Measurements from ENCODE around the gene CNN2.

CNN2 gene

DNA sequence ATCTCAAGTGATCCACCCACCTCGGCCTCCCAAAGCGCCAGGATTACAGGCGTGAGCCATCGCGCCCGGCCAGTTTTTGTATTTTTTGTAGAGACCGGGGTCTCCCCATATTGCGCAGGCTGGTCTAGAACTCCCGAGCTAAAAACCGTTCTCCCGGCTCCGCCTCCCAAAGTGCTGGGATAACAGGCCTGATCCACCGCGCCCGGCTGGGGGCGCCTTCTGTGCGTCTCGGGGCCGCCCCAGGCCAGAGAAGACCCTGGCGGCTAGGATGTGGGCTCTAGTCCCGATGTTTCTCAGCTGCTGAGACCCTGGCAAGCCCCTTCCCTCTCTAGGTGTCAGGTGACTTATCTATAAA, 44.1 kb downstream of the CNN2 start:
- no peak for TF ChIP-seq GATA1 (IDR thresholded peaks at IDR 0.05; ENCODE audit: low read depth, low read length)
- no peak for TF ChIP-seq POLR2A (IDR thresholded peaks at IDR 0.05; ENCODE audit: low read length)
- DNase-seq: no peak

DNA sequence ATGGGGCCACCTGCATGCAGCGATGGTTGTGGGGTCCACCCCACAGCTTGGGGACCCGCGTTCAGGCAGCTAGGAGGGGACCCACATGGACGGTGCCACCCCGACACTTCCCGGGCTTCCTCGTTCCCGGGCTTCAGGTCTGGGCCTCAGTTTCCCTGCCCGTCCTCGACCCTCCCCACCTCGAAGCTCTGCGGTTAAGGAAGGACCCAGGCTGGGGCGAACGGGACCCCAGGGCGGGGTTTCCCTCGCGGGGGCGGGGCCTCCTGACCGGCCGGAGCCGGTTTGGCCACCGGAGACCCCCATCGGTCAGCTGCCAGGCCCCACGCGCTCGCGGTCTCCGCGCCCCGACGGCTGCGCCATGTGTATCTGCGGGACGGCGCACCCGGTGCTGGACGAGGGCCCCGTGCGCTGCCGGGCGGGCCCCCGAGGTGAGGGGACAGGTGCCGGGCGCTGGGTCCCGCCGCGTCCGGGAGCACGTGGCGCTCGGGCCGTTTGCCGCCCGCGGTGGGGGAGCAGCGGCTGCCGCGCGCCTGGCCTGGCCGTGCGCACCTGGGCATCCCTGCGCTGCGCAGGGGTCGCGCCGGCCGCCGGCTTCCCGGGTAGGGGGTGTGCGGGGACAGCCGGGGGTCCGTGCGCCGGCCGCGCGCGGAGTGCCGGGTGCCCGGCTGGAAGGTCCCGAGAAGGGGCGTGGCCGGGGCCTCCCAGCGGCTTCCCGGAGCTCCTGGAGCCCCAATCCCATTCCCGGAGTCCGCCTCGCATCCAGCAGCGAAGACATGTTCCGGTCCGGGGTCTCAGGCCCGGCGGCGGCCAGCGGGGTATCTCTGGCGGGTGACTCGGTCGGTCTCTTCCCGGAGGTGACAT, 44.8 kb downstream of the CNN2 start:
- no peak for DNase-seq

DNA sequence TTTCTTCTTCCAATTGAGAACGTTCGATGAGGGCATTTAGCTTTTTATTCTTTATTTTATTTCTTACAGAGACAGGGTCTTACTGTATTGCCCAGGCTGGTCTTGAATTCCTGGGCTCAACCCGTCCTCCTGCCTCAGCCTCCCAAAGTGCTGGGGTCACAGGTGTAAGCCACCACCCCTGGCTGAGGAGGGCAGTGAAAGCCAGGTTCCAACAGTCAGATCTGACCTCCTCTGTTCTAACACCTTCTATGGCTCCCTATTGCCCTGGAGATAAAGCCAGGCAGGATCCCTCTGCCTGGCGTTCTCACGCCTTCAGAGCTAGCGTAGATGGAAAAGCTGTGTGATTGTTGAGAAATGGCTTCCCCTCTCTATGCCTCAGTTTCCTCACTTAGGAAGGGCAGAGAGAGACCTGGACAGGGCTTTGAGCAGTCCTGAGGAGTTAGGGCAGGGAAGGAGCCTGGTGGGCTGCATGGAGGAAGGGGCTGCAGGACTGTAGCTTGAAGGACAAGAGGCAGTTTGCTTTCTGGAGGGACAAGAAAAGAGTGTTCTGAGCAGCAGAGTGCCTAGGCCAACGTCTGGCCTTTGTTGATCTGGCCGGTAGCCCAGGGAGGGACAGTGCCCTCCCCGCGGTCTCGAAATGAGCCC, 46.1 kb downstream of the CNN2 start:
- TF ChIP-seq POLR2A (IDR thresholded peaks at IDR 0.05; ENCODE audit: low read length): no peak
- TF ChIP-seq GATA1 (IDR thresholded peaks at IDR 0.05; ENCODE audit: low read depth, low read length): no peak
- no peak for DNase-seq

More for the DNA sequence above, 44.8 kb downstream of the CNN2 start:
- no peak for TF ChIP-seq POLR2A (IDR thresholded peaks at IDR 0.05; ENCODE audit: low read length)
- TF ChIP-seq GATA1 (IDR thresholded peaks at IDR 0.05; ENCODE audit: low read depth, low read length): no peak

DNA sequence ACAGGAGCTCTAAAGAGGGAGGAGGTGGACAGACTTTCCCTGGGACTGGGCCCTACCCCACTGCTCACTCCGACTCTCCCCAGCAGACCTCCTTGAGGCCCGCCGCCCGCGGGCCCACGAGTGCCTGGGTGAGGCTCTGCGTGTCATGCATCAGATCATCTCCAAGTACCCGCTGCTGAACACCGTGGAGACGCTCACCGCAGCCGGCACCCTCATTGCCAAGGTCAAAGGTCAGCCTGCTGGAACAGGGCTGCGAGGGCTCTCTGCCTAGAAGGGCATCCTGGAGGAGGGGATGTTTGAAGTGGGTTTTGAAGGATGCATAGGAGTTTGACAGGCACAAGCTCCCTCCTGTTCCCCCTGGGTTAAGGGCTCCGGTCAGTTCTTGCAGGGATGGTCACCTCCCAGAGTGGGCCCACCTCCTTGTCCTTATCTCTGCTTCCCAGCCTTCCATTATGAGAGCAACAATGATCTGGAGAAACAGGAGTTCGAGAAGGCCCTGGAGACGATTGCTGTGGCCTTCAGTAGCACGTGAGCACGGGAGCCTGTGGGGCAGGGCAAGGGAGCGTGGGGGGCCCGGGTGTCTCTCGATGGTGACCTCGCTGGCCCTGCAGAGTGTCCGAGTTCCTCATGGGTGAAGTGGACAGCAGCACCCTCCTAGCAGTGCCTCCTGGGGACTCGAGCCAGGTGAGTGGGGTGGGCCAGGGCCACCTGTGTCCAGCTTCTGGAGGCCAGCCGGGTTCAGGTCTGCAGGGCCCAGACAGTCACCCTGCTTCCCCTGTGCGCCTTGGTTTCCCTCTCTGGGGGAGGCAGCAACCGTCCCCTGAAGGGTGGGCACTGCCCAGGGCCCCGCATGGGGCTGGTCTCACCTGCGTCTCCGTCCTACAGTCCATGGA, 46.9 kb downstream of the CNN2 start:
- DNase-seq: no peak
- TF ChIP-seq POLR2A (IDR thresholded peaks at IDR 0.05; ENCODE audit: low read length): no peak
- TF ChIP-seq GATA1 (IDR thresholded peaks at IDR 0.05; ENCODE audit: low read depth, low read length): no peak

DNA sequence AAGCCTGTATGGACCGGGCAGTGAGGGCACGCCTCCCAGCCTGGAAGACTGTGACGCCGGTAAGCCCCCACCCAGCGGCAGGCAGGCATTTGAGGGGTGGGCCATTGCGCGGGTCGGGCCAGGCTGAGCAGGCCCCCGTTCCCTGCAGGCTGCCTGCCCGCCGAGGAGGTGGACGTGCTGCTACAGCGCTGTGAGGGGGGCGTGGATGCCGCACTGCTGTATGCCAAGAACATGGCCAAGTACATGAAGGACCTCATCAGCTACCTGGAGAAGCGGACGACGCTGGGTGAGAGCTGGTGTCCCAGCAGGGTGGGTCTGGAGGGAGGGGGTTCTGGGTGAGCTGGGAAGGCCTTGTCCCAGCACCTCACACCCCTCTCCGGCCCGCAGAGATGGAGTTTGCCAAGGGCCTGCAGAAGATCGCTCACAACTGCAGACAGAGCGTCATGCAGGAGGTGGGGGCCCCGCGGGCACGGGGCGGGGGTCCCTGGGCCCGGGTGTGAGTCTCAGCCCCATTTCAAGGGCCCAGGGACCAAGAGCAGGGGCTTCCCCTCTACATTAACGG, 47.6 kb downstream of the CNN2 start:
- TF ChIP-seq POLR2A (IDR thresholded peaks at IDR 0.05; ENCODE audit: low read length): no peak
- TF ChIP-seq GATA1 (IDR thresholded peaks at IDR 0.05; ENCODE audit: low read depth, low read length): no peak
- DNase-seq: no peak

DNA sequence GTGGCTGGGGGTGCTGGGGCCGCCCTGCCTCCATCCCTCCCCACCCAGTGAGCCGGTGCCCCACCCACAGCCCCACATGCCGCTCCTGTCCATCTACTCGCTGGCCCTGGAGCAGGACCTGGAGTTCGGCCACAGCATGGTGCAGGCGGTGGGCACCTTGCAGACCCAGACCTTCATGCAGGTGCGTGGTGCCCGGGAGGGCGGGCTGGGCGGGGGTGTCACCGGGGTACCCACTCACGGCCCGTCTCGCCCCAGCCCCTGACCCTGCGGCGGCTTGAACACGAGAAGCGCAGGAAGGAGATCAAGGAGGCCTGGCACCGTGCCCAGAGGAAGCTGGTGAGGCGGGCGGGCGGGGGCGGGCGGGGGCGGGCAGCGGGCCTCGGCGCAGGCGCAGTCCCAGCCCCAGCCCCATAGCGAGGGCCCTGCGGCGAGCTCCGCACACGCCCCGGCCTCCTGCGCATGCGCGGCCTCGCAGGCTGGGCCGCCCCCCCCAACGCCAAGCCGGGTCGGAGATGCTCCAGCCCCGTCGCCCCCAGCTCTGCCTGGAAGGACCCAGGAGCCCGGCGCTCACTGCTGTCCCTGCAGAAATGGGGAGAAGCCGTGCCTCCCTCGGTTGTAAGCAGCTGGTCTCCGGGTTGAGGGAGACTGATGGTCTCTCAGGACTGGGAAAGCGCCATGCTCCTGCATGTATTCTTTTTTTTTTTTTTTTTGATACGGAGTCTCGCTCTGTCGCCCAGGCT, 48.3 kb downstream of the CNN2 start:
- no peak for TF ChIP-seq POLR2A (IDR thresholded peaks at IDR 0.05; ENCODE audit: low read length)
- TF ChIP-seq GATA1 (IDR thresholded peaks at IDR 0.05; ENCODE audit: low read depth, low read length): no peak
- peak in 1 of 2 experiments; percentile 58 for DNase-seq

DNA sequence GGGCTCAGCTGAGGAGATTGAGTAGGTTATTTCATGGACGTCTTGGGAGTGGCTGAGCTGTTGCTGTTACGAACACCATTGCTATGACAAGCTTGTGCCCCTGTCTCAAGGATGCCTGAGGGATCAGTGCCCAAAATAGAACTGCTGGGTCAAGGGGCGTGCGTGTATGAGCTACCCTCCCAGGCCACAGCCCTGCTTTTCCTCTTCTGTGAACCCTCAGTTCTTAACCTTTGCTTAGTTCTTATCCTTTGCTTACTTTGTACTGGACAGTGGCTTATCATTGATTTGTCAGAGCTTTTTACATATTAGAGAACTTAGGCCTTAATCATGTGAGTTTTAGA, 49.6 kb downstream of the CNN2 start:
- TF ChIP-seq POLR2A (IDR thresholded peaks at IDR 0.05; ENCODE audit: low read length) (no peak), GATA1 (IDR thresholded peaks at IDR 0.05; ENCODE audit: low read depth, low read length) (no peak)
- no peak for DNase-seq

DNA sequence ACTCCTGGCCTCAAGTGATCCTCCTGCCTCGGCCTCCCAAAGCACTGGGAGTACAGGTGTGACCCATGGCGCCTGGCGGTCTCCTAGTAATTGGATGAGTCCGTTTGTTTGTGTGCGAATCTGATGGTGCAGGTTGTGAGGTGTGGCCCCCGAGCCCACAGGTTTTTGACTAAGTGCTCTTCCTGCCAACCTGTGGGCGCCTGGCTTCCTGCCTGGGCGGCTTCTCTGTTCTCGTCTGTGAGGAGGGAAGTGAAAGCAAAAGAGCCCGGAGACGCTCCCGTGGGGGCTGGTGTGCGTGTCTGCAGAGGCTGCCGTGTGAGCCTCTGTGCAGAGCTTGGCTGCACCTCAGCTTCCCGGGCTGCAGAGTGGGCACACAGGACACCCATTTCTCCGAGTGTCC, 50.5 kb downstream of the CNN2 start:
- no peak for DNase-seq
- no peak for TF ChIP-seq GATA1 (IDR thresholded peaks at IDR 0.05; ENCODE audit: low read depth, low read length)

DNA sequence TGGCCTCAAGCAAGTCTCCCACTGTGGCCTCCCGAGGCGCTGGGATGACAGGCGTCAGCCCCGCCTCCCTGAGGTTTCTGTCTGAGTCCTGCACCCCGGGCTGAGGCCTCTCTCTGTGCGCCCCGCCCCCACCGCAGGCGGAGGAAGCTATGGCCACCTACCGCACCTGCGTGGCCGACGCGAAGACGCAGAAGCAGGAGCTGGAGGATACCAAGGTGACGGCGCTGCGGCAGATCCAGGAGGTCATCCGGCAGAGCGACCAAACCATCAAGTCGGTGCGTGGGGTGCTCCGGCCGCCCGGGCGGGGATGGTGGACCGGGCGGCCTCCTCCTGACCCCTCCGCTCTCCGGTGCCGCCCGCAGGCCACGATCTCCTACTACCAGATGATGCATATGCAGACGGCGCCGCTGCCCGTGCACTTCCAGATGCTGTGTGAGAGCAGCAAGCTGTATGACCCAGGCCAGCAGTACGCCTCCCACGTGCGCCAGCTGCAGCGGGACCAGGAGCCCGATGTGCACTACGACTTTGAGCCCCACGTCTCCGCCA, 53.2 kb downstream of the CNN2 start:
- no peak for DNase-seq
- no peak for TF ChIP-seq POLR2A (IDR thresholded peaks at IDR 0.05; ENCODE audit: low read length)
- TF ChIP-seq GATA1 (IDR thresholded peaks at IDR 0.05; ENCODE audit: low read depth, low read length): no peak

DNA sequence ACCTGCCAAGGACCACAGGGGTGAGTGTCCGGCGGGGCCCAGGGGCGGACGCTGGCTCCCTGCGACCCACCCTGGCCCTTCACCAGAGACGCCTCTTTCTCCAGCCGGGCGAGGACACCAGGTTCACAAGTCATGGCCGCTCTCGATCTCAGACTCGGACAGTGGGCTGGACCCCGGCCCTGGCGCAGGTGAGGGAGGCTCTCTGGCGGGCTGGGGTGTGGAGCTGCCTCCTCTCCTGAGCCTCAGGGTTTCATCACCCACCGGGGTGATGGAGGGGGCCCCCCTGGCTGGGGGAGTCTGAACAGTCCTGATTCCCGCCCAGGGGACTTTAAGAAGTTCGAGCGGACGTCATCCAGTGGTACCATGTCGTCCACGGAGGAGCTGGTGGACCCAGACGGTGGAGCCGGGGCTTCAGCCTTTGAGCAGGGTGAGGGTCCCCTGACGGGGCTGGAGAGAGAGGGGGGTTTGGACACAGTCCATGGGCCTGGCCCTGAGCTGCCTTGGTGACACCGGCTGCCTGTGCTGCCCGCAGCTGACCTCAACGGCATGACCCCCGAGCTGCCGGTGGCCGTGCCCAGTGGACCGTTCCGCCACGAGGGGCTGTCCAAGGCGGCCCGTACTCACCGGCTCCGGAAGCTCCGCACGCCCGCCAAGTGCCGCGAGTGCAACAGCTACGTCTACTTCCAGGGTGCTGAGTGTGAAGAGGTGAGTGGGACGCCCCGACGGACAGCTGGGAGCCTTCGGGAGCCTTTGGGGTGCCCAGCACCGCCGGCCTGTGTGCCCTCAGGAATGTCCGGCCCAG, 54.2 kb downstream of the CNN2 start:
- DNase-seq: no peak
- no peak for TF ChIP-seq POLR2A (IDR thresholded peaks at IDR 0.05; ENCODE audit: low read length)
- TF ChIP-seq GATA1 (IDR thresholded peaks at IDR 0.05; ENCODE audit: low read depth, low read length): no peak

DNA sequence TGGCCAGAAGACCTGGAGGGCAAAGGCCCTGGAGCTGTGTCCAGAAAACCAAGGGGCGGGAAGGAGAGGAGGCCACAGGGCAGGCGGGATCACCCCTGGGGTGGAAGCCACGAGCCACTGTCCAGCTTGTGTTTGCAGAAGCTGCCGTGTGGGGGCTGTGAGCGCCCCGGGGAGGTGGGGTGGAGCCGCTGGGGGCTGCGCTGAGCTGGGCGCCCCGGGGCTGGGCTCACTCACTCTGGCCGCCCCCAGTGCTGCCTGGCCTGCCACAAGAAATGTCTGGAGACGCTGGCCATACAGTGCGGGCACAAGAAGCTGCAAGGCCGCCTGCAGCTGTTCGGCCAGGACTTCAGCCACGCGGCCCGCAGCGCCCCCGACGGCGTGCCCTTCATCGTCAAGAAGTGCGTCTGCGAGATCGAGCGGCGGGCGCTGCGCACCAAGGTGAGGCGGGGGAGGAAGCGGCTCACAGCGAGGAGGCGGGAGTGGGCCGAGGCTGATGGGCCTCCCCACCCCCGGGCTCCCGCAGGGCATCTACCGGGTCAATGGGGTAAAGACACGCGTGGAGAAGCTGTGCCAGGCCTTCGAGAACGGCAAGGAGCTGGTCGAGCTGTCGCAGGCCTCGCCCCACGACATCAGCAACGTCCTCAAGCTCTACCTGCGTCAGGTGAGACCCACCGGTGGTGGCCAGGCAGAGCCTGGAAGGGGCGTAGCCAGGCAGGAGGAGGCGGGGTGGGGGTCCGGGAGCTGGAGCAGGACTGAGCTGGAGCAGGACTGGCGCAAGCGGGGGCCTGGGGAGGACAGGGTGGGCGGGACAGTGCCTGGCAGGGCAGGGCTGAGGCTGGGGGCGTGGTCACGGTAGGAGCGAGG, 55.1 kb downstream of the CNN2 start:
- DNase-seq: no peak
- TF ChIP-seq POLR2A (IDR thresholded peaks at IDR 0.05; ENCODE audit: low read length): no peak
- TF ChIP-seq GATA1 (IDR thresholded peaks at IDR 0.05; ENCODE audit: low read depth, low read length): no peak
